H9 (cell line): Measurements from ENCODE around the gene EIF3B. TPM values are rescaled to one million over a fixed set of nuclear protein-coding genes. Genes with fewer than 3 reads are reported as not detected.

Experiments
- DNase-seq: peaks from one replicate; pipeline ENCODE4 v3.0.0-alpha.2; 2017
- H2AFZ ChIP-seq: one replicate; pipeline ENCODE4 v1.6.1; 2013; ENCODE audit warnings: mild to moderate bottlenecking, low read length, control low read depth, moderate library complexity
- H2AK5ac ChIP-seq: 2 replicates; pipeline ENCODE4 v1.6.1; 2013; ENCODE audit warnings: low read length, control low read depth, mixed read lengths; ENCODE audit not compliant: insufficient read length
- H2BK120ac ChIP-seq: one replicate; pipeline ENCODE4 v1.6.1; 2013; ENCODE audit warnings: low read depth, mild to moderate bottlenecking, low read length, control low read depth, inconsistent platforms; ENCODE audit not compliant: poor library complexity, severe bottlenecking
- H2BK12ac ChIP-seq: 2 replicates; pipeline ENCODE4 v1.6.1; 2013; ENCODE audit warnings: low read length, control low read depth, mixed read lengths, low read depth; ENCODE audit not compliant: insufficient read length
- H2BK15ac ChIP-seq: 2 replicates; pipeline ENCODE4 v1.6.1; 2013; ENCODE audit warnings: low read depth, low read length, control low read depth
- H2BK20ac ChIP-seq: one replicate; pipeline ENCODE4 v1.6.1; 2013; ENCODE audit warnings: low read depth, mild to moderate bottlenecking, low read length, control low read depth, inconsistent platforms; ENCODE audit not compliant: poor library complexity, severe bottlenecking
- H2BK5ac ChIP-seq: 2 replicates; pipeline ENCODE4 v1.6.1; 2013; ENCODE audit warnings: low read length, control low read depth, mixed read lengths; ENCODE audit not compliant: insufficient read length
- H3K14ac ChIP-seq: 2 replicates; pipeline ENCODE4 v1.6.1; 2013; ENCODE audit warnings: low read length, control low read depth; ENCODE audit not compliant: insufficient read depth
- H3K18ac ChIP-seq: 2 replicates; pipeline ENCODE4 v1.6.1; 2013; ENCODE audit warnings: low read depth, mild to moderate bottlenecking, mixed read lengths, low read length, control low read depth; ENCODE audit not compliant: insufficient read length
- H3K23ac ChIP-seq: 2 replicates; pipeline ENCODE4 v1.6.1; 2013; ENCODE audit warnings: low read length, control low read depth, mixed read lengths, low read depth; ENCODE audit not compliant: insufficient read length
- H3K23me2 ChIP-seq: 2 replicates; pipeline ENCODE4 v1.6.1; 2013; ENCODE audit warnings: low read depth, mild to moderate bottlenecking, mixed read lengths, low read length, control low read depth; ENCODE audit not compliant: insufficient read length, poor library complexity, severe bottlenecking
- H3K27ac ChIP-seq: 2 replicates; pipeline ENCODE4 v1.5.1; 2013; ENCODE audit warnings: low read length, control low read depth, mixed read lengths, low read depth; ENCODE audit not compliant: insufficient read length
- H3K27me3 ChIP-seq: 2 replicates; pipeline ENCODE4 v1.6.1; 2013; ENCODE audit warnings: low read length, control low read depth, inconsistent platforms; ENCODE audit not compliant: insufficient read depth
- H3K4ac ChIP-seq: 2 replicates; pipeline ENCODE4 v1.6.1; 2013; ENCODE audit warnings: low read depth, mild to moderate bottlenecking, control low read depth, inconsistent platforms, low read length, moderate library complexity
- H3K4me1 ChIP-seq: 2 replicates; pipeline ENCODE4 v1.6.1; 2013; ENCODE audit warnings: low read length, control low read depth, inconsistent platforms; ENCODE audit not compliant: insufficient read depth
- H3K4me2 ChIP-seq: 2 replicates; pipeline ENCODE4 v1.6.1; 2013; ENCODE audit warnings: low read length, control low read depth, mixed read lengths; ENCODE audit not compliant: insufficient read length, insufficient read depth
- H3K56ac ChIP-seq: 2 replicates; pipeline ENCODE4 v1.6.1; 2013; ENCODE audit warnings: low read depth, mild to moderate bottlenecking, mixed read lengths, low read length, control low read depth; ENCODE audit not compliant: insufficient read length
- H3K79me1 ChIP-seq: 2 replicates; pipeline ENCODE4 v1.6.1; 2013; ENCODE audit warnings: low read depth, mild to moderate bottlenecking, moderate library complexity, low read length, control low read depth, inconsistent platforms; ENCODE audit not compliant: insufficient read depth, poor library complexity, severe bottlenecking
- H3K79me2 ChIP-seq: 2 replicates; pipeline ENCODE4 v1.6.1; 2013; ENCODE audit warnings: low read length, control low read depth, inconsistent platforms; ENCODE audit not compliant: insufficient read depth
- H3K9ac ChIP-seq: 2 replicates; pipeline ENCODE4 v1.6.1; 2013; ENCODE audit warnings: low read length, control low read depth, mixed read lengths; ENCODE audit not compliant: insufficient read length; ENCODE audit errors: extremely low read depth
- H3K9me3 ChIP-seq: one replicate; pipeline ENCODE4 v1.6.1; 2013; ENCODE audit warnings: low read depth, low read length, inconsistent platforms; ENCODE audit not compliant: control insufficient read depth
- H3T11ph ChIP-seq: one replicate; pipeline ENCODE4 v1.6.1; 2013; ENCODE audit warnings: mild to moderate bottlenecking, low read length, control low read depth, inconsistent platforms
- H4K20me1 ChIP-seq: one replicate; pipeline ENCODE4 v1.6.1; 2013; ENCODE audit not compliant: control insufficient read depth, insufficient read length, insufficient read depth
- H4K5ac ChIP-seq: 2 replicates; pipeline ENCODE4 v1.6.1; 2013; ENCODE audit warnings: low read depth, mild to moderate bottlenecking, mixed read lengths, low read length, control low read depth; ENCODE audit not compliant: insufficient read length
- H4K8ac ChIP-seq: replicated peaks from 2 replicates; pipeline ENCODE4 v1.6.1; 2013; ENCODE audit warnings: low read length, control low read depth, mixed read lengths, low read depth; ENCODE audit not compliant: insufficient read length
- H4K91ac ChIP-seq: 2 replicates; pipeline ENCODE4 v1.6.1; 2013; ENCODE audit warnings: low read depth, mild to moderate bottlenecking, moderate library complexity, mixed read lengths, low read length, control low read depth; ENCODE audit not compliant: insufficient read length
- H3K27ac Mint-ChIP-seq, 3 experiments: 2 replicates in 2 of 3; 3 replicates in 1 of 3; pipeline ENCODE4 v1.8.0; 2020 to 2021; ENCODE audit warnings: mixed read lengths in 3 of 3, mild to moderate bottlenecking in 1 of 3, moderate library complexity in 1 of 3
- H3K27me3 Mint-ChIP-seq: 2 replicates; pipeline ENCODE4 v1.8.0; 2021; ENCODE audit warnings: low read depth, mild to moderate bottlenecking, moderate library complexity, mixed read lengths
- H3K36me3 Mint-ChIP-seq, 3 experiments: 2 replicates in 2 of 3; 3 replicates in 1 of 3; pipeline ENCODE4 v1.8.0; 2020 to 2021; ENCODE audit warnings: low read depth in 3 of 3, mixed read lengths in 3 of 3; ENCODE audit not compliant: insufficient read depth in 1 of 3
- H3K4me1 Mint-ChIP-seq, 2 experiments: 2 replicates each; pipeline ENCODE4 v1.8.0; 2020; ENCODE audit warnings: mixed read lengths in 2 of 2
- H3K4me3 Mint-ChIP-seq, 2 experiments: 2 replicates in 1 of 2; 3 replicates in 1 of 2; pipeline ENCODE4 v1.8.0; 2020 to 2021; ENCODE audit warnings: mild to moderate bottlenecking in 2 of 2, mixed read lengths in 2 of 2, moderate library complexity in 1 of 2
- H3K9me3 Mint-ChIP-seq, 2 experiments: 2 replicates in 1 of 2; 3 replicates in 1 of 2; pipeline ENCODE4 v1.8.0; 2020; ENCODE audit warnings: mild to moderate bottlenecking in 2 of 2, mixed read lengths in 2 of 2, moderate library complexity in 1 of 2
- CTCF ChIP-seq: fragments of 200-600 bp; sonication (generic); conservative IDR thresholded peaks from 3 replicates; pipeline ENCODE4 v1.8.0; 2021; ENCODE audit warnings: antibody characterized with exemption, mild to moderate bottlenecking
- WGBS: extraction: QIAGEN DNeasy Blood & Tissue Kit; methylation state at CpG from one replicate; pipeline ENCODE4 v1.1.7; 2013; ENCODE audit warnings: missing lambda C conversion rate, low lambda C conversion rate, mixed read lengths; ENCODE audit not compliant: insufficient read length; ENCODE audit errors: extremely low coverage; 5-methylcytosine and 5-hydroxymethylcytosine counted together
- total RNA-seq: library from RNA; stranded (reverse); gene quantifications from 2 replicates; pipeline ENCODE4 v1.2.1, GENCODE V29; 2021

Gene EIF3B
- total RNA-seq, 1 experiment from 2014 or later: 337 TPM

- no peak overlapping the region for H3K4me2 ChIP-seq
- no peaks in the 10 kb centered on the region for H3K4me1 ChIP-seq
- no peak overlapping the region for H3K27ac Mint-ChIP-seq
- no peak overlapping the region for H2BK5ac ChIP-seq
- H3K27me3 ChIP-seq: no peaks in the 10 kb centered on the region
- H3K4me3 Mint-ChIP-seq: no peak overlapping the region
- H2BK120ac ChIP-seq: no peak overlapping the region
- no peaks in the 10 kb centered on the region for H3K23me2 ChIP-seq
- WGBS: no CpG with 5 or more reads among the region's 7 CpGs
- H3K18ac ChIP-seq: no peak overlapping the region
- peaks cover 19% of the 10 kb centered on the region for H3K79me1 ChIP-seq
- H2BK12ac ChIP-seq: no peak overlapping the region
- H3K36me3 Mint-ChIP-seq: peaks cover 78 to 96% (median 96%) of the 10 kb centered on the region in 3 experiments
- H4K20me1 ChIP-seq: no peaks in the 10 kb centered on the region
- no peak overlapping the region for H4K91ac ChIP-seq
- H2BK20ac ChIP-seq: no peak overlapping the region
- no peaks in the 10 kb centered on the region; the same call in 1 of the 2 replicates for H3K27me3 Mint-ChIP-seq
- no peak overlapping the region for H3K14ac ChIP-seq
- no peak overlapping the region for H4K8ac ChIP-seq
- H3K56ac ChIP-seq: no peak overlapping the region
- H3K79me2 ChIP-seq: peaks cover 3% of the 10 kb centered on the region; the same call in 1 of the 2 replicates
- H3K9me3 Mint-ChIP-seq: no peaks in the 10 kb centered on the region; a peak in 2 of 5 replicates
- H3K9ac ChIP-seq: no peak overlapping the region
- H3T11ph ChIP-seq: no peak overlapping the region
- H2AK5ac ChIP-seq: no peak overlapping the region
- H3K23ac ChIP-seq: no peak overlapping the region
- H2BK15ac ChIP-seq: no peak overlapping the region
- H2AFZ ChIP-seq: no peak overlapping the region
- no peaks in the 10 kb centered on the region for H3K9me3 ChIP-seq
- no peaks in the 10 kb centered on the region for H3K4me1 Mint-ChIP-seq
- no peak overlapping the region for H3K4ac ChIP-seq
- TF ChIP-seq CTCF: no peak
- DNase-seq: no peak
- no peak overlapping the region for H4K5ac ChIP-seq
- H3K27ac ChIP-seq: no peak overlapping the region
Observed at GRCh38 chr7:2373646-2374045, 19.0 kb downstream of the EIF3B start.
